ENCODE measurements around the gene TBC1D9.
A peak's percentile ranks its signal among the peaks of the same experiment; 100 is the strongest.

Gene TBC1D9

DNA sequence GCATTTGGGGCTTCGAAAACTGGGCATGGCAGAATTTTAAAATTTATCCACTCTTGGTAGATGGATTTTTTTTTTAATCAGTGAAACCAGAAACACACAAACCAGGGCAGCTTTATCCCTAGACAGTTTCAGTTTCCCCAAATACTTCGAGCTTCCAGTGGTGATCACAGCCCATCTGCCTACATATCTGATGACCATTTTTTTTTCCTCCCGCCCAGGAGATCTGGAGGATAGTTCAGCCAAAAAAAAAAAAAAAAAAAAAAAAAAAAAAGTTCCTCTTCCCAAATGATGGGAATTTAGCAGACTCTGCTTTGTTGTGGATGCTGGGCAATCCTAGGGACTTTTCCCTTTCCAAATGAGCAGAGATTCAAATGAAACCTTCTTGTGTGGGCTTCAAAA, 1.0 kb upstream of the TBC1D9 start (continued):
- TF ChIP-seq, protein P1, sequence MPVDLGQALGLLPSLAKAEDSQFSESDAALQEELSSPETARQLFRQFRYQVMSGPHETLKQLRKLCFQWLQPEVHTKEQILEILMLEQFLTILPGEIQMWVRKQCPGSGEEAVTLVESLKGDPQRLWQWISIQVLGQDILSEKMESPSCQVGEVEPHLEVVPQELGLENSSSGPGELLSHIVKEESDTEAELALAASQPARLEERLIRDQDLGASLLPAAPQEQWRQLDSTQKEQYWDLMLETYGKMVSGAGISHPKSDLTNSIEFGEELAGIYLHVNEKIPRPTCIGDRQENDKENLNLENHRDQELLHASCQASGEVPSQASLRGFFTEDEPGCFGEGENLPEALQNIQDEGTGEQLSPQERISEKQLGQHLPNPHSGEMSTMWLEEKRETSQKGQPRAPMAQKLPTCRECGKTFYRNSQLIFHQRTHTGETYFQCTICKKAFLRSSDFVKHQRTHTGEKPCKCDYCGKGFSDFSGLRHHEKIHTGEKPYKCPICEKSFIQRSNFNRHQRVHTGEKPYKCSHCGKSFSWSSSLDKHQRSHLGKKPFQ (tag by site-specific recombination; IDR thresholded peaks at IDR 0.05): peak; percentile 9; the same call in 1 of the 2 replicates
- TF ChIP-seq MZF1 (tag by site-specific recombination; IDR thresholded peaks at IDR 0.05; ENCODE audit: borderline replicate concordance) (no peak), REPIN1 (tag by site-specific recombination; IDR thresholded peaks at IDR 0.05; ENCODE audit: low read depth) (no peak), KLF8 (tag by site-specific recombination; IDR thresholded peaks at IDR 0.05) (no peak), KLF10 (tag by site-specific recombination; IDR thresholded peaks at IDR 0.05) (no peak)
- TF ChIP-seq, protein P2, sequence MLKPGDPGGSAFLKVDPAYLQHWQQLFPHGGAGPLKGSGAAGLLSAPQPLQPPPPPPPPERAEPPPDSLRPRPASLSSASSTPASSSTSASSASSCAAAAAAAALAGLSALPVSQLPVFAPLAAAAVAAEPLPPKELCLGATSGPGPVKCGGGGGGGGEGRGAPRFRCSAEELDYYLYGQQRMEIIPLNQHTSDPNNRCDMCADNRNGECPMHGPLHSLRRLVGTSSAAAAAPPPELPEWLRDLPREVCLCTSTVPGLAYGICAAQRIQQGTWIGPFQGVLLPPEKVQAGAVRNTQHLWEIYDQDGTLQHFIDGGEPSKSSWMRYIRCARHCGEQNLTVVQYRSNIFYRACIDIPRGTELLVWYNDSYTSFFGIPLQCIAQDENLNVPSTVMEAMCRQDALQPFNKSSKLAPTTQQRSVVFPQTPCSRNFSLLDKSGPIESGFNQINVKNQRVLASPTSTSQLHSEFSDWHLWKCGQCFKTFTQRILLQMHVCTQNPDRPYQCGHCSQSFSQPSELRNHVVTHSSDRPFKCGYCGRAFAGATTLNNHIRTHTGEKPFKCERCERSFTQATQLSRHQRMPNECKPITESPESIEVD (tag by site-specific recombination; IDR thresholded peaks at IDR 0.05): 0 out of 2 replicates have a peak, but pooled peaks have one; percentile 2
- TF ChIP-seq, protein P3, sequence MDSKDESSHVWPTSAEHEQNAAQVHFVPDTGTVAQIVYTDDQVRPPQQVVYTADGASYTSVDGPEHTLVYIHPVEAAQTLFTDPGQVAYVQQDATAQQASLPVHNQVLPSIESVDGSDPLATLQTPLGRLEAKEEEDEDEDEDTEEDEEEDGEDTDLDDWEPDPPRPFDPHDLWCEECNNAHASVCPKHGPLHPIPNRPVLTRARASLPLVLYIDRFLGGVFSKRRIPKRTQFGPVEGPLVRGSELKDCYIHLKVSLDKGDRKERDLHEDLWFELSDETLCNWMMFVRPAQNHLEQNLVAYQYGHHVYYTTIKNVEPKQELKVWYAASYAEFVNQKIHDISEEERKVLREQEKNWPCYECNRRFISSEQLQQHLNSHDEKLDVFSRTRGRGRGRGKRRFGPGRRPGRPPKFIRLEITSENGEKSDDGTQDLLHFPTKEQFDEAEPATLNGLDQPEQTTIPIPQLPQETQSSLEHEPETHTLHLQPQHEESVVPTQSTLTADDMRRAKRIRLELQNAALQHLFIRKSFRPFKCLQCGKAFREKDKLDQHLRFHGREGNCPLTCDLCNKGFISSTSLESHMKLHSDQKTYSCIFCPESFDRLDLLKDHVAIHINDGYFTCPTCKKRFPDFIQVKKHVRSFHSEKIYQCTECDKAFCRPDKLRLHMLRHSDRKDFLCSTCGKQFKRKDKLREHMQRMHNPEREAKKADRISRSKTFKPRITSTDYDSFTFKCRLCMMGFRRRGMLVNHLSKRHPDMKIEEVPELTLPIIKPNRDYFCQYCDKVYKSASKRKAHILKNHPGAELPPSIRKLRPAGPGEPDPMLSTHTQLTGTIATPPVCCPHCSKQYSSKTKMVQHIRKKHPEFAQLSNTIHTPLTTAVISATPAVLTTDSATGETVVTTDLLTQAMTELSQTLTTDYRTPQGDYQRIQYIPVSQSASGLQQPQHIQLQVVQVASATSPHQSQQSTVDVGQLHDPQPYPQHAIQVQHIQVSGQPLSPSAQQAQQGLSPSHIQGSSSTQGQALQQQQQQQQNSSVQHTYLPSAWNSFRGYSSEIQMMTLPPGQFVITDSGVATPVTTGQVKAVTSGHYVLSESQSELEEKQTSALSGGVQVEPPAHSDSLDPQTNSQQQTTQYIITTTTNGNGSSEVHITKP (tag by site-specific recombination; IDR thresholded peaks at IDR 0.05): 0 out of 2 replicates have a peak, but pooled peaks have one; percentile 5
- TF ChIP-seq, protein P4, sequence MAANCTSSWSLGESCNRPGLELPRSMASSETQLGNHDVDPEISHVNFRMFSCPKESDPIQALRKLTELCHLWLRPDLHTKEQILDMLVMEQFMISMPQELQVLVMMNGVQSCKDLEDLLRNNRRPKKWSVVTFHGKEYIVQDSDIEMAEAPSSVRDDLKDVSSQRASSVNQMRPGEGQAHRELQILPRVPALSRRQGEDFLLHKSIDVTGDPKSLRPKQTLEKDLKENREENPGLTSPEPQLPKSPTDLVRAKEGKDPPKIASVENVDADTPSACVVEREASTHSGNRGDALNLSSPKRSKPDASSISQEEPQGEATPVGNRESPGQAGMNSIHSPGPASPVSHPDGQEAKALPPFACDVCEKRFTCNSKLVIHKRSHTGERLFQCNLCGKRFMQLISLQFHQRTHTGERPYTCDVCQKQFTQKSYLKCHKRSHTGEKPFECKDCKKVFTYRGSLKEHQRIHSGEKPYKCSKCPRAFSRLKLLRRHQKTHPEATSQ (tag by site-specific recombination; IDR thresholded peaks at IDR 0.05): no peak

DNA sequence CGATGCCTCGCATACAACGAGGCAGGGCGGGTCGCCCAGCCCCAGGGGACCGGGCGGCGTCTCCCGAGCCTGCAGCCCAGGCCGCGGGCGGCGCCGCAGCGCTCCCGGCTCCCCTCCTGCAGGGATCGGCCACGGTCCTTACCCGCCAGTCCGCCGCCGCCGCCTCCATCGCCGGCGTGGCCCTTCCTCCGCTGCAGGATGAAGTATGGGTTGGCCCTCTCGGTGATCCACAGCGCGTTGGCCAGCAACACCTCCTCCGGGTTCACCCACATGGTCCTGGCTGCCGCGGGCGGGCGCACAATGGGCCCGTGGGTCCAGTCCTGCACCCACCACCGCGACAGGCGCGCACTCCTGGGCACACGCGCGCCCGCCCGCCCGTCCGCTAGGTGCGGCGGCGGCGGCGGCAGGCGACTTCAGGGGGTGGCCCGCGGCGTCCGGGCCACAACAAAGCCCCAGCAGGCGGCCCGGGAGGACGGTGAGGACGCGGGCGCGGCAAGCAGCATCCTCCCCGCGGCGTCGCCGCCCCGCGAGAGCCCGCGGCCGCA, 339 bp downstream of the TBC1D9 start:
- ChIA-PET CTCF (interaction anchor here (1.5 to 1.6 kb wide), 2 partner anchors 10 to 96 kb away, joined by 3 to 6 read pairs; no protein-coding TSS in a partner anchor), POLR2A (interaction anchor here (0.7 to 1.5 kb wide), 15 partner anchors 14 to 605 kb away, joined by 3 to 9 read pairs (median 5); partner anchors contain the start of genes CLGN and SCOC)
- Histone ChIP-seq H3K27ac (ENCODE audit: extremely low read depth, low read depth, low read length) (peak overlapping the region; percentile 95), H3K36me3 (ENCODE audit: control insufficient read depth in 2 of 2, insufficient read depth in 1 of 2, low read length in 2 of 2) (no peaks in the 10 kb centered on the region), H3K4me1 (ENCODE audit: control insufficient read depth, insufficient read depth, low read length) (no peaks in the 10 kb centered on the region), H3K4me3 (ENCODE audit: low read depth, low read length) (peak overlapping the region; percentile 91), H3K9me3 (ENCODE audit: control insufficient read depth, insufficient read depth, low read depth, low read length) (no peaks in the 10 kb centered on the region)
- TF ChIP-seq, protein P5, sequence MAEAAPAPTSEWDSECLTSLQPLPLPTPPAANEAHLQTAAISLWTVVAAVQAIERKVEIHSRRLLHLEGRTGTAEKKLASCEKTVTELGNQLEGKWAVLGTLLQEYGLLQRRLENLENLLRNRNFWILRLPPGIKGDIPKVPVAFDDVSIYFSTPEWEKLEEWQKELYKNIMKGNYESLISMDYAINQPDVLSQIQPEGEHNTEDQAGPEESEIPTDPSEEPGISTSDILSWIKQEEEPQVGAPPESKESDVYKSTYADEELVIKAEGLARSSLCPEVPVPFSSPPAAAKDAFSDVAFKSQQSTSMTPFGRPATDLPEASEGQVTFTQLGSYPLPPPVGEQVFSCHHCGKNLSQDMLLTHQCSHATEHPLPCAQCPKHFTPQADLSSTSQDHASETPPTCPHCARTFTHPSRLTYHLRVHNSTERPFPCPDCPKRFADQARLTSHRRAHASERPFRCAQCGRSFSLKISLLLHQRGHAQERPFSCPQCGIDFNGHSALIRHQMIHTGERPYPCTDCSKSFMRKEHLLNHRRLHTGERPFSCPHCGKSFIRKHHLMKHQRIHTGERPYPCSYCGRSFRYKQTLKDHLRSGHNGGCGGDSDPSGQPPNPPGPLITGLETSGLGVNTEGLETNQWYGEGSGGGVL (tag by site-specific recombination; IDR thresholded peaks at IDR 0.05): no peak
- TF ChIP-seq KLF7 (tag by site-specific recombination; IDR thresholded peaks at IDR 0.05; ENCODE audit: borderline replicate concordance): no peak
- TF ChIP-seq, protein P6, sequence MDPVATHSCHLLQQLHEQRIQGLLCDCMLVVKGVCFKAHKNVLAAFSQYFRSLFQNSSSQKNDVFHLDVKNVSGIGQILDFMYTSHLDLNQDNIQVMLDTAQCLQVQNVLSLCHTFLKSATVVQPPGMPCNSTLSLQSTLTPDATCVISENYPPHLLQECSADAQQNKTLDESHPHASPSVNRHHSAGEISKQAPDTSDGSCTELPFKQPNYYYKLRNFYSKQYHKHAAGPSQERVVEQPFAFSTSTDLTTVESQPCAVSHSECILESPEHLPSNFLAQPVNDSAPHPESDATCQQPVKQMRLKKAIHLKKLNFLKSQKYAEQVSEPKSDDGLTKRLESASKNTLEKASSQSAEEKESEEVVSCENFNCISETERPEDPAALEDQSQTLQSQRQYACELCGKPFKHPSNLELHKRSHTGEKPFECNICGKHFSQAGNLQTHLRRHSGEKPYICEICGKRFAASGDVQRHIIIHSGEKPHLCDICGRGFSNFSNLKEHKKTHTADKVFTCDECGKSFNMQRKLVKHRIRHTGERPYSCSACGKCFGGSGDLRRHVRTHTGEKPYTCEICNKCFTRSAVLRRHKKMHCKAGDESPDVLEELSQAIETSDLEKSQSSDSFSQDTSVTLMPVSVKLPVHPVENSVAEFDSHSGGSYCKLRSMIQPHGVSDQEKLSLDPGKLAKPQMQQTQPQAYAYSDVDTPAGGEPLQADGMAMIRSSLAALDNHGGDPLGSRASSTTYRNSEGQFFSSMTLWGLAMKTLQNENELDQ (tag by site-specific recombination; IDR thresholded peaks at IDR 0.05; ENCODE audit: low read depth): no peak
- TF ChIP-seq KLF8 (tag by site-specific recombination; IDR thresholded peaks at IDR 0.05): peak; percentile 43; the same call in 1 of the 2 replicates
- peak; percentile 69 for TF ChIP-seq EGR2 (tag by site-specific recombination; IDR thresholded peaks at IDR 0.05; ENCODE audit: low read depth)
- TF ChIP-seq, protein P7, sequence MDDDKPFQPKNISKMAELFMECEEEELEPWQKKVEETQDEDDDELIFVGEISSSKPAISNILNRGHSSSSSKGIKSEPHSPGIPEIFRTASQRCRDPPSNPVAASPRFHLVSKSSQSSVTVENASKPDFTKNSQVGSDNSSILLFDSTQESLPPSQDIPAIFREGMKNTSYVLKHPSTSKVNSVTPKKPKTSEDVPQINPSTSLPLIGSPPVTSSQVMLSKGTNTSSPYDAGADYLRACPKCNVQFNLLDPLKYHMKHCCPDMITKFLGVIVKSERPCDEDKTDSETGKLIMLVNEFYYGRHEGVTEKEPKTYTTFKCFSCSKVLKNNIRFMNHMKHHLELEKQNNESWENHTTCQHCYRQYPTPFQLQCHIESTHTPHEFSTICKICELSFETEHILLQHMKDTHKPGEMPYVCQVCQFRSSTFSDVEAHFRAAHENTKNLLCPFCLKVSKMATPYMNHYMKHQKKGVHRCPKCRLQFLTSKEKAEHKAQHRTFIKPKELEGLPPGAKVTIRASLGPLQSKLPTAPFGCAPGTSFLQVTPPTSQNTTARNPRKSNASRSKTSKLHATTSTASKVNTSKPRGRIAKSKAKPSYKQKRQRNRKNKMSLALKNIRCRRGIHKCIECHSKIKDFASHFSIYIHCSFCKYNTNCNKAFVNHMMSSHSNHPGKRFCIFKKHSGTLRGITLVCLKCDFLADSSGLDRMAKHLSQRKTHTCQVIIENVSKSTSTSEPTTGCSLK (tag by site-specific recombination; IDR thresholded peaks at IDR 0.05): no peak
- no peak for TF ChIP-seq YY1 (tag by site-specific recombination; IDR thresholded peaks at IDR 0.05)
- TF ChIP-seq ZNF585B (tag by site-specific recombination; IDR thresholded peaks at IDR 0.05): no peak
- no peak for TF ChIP-seq ZEB2 (tag by site-specific recombination; IDR thresholded peaks at IDR 0.05)
- no peak for TF ChIP-seq ZNF747 (tag by site-specific recombination; IDR thresholded peaks at IDR 0.05)
- 0 out of 2 replicates have a peak, but pooled peaks have one; percentile 12 for TF ChIP-seq SP2 (tag by site-specific recombination; IDR thresholded peaks at IDR 0.05)
- TF ChIP-seq ZNF426 (tag by site-specific recombination; IDR thresholded peaks at IDR 0.05): no peak
- no peak for TF ChIP-seq HOXA7 (CRISPR knock-in tag; IDR thresholded peaks at IDR 0.05; ENCODE audit: borderline replicate concordance)

All from HEK293 (cell line).